GM21576 (cell line): ENCODE data around the gene RPL26.

Experiments
- ATAC-seq: cut with Tn5 transposase; IDR thresholded peaks from one replicate; pipeline ENCODE4 v1.9.1; 2021; ENCODE audit warnings: mild to moderate bottlenecking, moderate library complexity; ENCODE audit not compliant: unreplicated experiment

The RPL26 gene

DNA sequence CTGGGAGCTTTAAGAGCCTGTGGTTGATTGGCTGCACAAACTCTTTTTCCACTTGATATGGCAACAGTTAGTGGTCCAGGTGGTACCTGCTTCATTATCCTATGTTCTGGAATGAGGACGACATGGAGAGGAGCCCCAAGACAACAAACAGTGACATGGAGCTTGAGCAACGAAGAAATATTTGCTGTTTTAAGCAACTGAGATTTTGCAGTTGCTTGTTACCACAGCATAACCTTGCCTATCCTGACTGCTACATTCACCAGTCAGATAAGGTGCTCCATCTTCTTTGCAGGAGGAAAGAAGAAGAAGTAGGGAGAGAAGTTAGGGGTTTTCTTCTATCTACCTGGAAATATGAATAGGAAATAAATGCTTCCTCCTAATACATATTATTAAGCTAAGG, 50.9 kb downstream of the RPL26 start:
- no peak for ATAC-seq
